ENCODE data around the gene PAIP1. TPM values are rescaled to one million over a fixed set of nuclear protein-coding genes. Genes with fewer than 3 reads are reported as not detected.
"Not testable (repeated sequence)": the region's sequence is repeated elsewhere in the genome, so short reads cannot be mapped to it uniquely, and the experiment has no call there.

Gene PAIP1
- total RNA-seq, 1 donor from 2014 or later, result 213 TPM

DNA sequence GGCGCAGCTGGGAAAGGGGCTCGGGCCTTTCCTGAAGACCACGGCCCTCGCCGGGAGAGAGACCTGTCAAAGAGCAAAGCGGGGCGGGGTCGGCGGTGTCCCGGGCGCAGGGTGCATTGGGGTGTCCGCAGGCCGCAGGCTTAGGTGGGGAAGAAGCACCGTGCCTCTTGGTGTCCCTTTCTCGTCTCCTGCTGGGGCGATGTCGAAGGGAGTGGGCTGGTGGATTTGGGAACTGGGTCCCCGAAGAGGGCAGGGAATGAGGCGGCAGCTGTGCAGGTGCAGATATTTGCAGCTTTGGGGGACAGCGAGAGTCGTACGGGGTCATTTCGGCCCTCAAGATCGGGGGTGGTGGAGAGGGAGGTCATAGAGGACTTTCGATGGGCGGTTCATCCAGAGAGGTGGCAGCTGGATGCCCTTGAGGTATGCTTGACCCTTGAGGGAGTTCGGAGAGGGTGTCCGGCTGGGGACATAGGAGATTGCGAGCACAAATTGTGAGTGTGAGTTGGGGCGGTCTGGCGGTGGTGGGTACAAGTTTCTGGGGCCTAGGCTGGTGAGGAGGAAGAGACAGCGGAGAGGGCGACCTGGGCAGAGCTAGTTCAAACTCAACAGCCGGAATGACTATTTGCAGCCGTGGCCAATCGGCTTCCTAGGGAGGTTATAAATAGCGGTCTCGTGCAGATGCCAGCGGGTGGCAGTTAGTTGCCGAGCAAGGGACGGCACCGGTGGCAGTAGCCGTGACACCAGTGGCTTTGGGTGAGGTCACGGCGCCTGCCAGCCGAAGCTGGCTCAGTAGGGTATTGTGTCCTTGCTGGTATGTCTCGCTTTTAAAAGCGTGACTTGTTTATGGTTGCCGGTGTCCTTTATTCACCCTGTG is 46.7 kb upstream of the PAIP1 start:
- H3K27ac Mint-ChIP-seq, result peak overlapping the region; percentile 43
- Histone ChIP-seq H3K4me1 (peaks cover 9% of the 10 kb centered on the region), H3K4me2 (peak overlapping the region; percentile 87), H3K4me3 (peak overlapping the region; percentile 60), H3K27ac (no peak overlapping the region), H3K27me3 (peaks cover 14% of the 10 kb centered on the region), H3K79me2 (ENCODE audit: low read depth) (peaks cover 7% of the 10 kb centered on the region), H4K20me1 (ENCODE audit: low read depth) (no peaks in the 10 kb centered on the region), H2AFZ (replicated peaks) (peak overlapping the region; percentile 96), H3K9ac (no peak overlapping the region), H3K36me3 (no peaks in the 10 kb centered on the region), H3K9me3 (ENCODE audit: low read depth) (no peaks in the 10 kb centered on the region), H3F3A (ENCODE audit: low read depth) (peaks cover 3% of the 10 kb centered on the region)
- peaks cover 4% of the 10 kb centered on the region for H3K9me3 Mint-ChIP-seq
- peak overlapping the region; percentile 90 for H3K4me3 Mint-ChIP-seq
- peak; percentile 35 for DNase-seq (ENCODE audit: low spot score)
- peaks cover 4% of the 10 kb centered on the region for H3K27me3 Mint-ChIP-seq (ENCODE audit: insufficient read depth, low read depth)
- peaks cover 34% of the 10 kb centered on the region for H3K4me1 Mint-ChIP-seq
- peaks cover 17% of the 10 kb centered on the region for H3K36me3 Mint-ChIP-seq
- TF ChIP-seq, protein P1, sequence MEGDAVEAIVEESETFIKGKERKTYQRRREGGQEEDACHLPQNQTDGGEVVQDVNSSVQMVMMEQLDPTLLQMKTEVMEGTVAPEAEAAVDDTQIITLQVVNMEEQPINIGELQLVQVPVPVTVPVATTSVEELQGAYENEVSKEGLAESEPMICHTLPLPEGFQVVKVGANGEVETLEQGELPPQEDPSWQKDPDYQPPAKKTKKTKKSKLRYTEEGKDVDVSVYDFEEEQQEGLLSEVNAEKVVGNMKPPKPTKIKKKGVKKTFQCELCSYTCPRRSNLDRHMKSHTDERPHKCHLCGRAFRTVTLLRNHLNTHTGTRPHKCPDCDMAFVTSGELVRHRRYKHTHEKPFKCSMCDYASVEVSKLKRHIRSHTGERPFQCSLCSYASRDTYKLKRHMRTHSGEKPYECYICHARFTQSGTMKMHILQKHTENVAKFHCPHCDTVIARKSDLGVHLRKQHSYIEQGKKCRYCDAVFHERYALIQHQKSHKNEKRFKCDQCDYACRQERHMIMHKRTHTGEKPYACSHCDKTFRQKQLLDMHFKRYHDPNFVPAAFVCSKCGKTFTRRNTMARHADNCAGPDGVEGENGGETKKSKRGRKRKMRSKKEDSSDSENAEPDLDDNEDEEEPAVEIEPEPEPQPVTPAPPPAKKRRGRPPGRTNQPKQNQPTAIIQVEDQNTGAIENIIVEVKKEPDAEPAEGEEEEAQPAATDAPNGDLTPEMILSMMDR (IDR thresholded peaks at IDR 0.05), result no peak
- TF ChIP-seq EZH2phosphoT487 (IDR thresholded peaks at IDR 0.05) (no peak), EZH2 (IDR thresholded peaks at IDR 0.05) (no peak)

DNA sequence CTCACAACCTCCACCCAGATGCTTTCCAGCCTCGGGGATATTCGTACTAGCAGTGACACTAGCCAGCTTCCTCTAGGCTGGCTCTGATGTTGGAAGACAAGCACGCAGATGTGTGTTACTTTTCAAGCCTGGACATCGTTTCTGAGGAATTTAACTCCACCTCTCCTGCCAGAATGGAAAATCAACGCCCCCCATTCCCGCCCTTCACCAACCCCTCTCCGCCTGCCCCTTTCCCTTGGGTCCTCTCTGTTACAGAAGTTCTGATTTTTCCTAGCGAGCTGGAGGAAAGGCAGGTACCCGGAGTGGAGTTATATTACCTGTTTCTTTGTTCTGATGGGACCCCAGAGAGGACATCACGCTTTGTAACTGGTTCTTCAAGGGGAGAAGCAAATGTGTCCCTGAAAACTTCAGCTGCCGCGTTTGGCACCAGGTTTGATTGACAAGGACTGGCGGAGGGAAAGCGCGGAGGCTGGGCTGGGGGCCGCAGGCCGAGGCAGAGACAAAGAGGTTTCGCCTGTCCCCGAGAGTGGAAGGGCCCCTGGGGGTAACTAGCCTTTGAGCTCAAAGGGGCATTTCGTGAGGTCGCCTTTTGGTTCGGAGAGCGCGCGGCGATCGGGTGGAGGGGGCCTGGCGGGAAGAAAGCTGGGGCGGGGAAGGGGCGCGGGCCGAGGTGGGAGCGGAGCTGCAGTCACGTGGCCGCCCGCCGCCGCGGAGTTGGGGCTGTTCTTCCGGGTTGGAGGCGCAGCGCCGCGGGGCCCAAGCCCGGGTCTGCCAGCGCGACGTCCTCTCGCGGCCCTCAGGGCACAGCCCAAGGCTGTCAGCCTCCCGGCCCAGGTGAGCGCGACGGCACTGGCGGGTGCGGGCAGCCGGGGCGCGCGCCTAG is 45.8 kb upstream of the PAIP1 start, which contains the start of gene NNT:
Gene NNT, plus strand, starts transcription at position 720 of the 883 bp plus-strand sequence. CDS start 6,016 bp downstream, outside the sequence.
- Mint-ChIP-seq H3K4me3 (peak within 1 kb of the TSS; percentile 90), H3K27ac (peak within 1 kb of the TSS; percentile 90), H3K4me1 (peaks cover 34% of the 10 kb centered on the region), H3K36me3 (peaks cover 21% of the 10 kb centered on the region), H3K27me3 (ENCODE audit: insufficient read depth, low read depth) (peaks cover 4% of the 10 kb centered on the region), H3K9me3 (peaks cover 4% of the 10 kb centered on the region)
- Histone ChIP-seq H3K27ac (no peak within 1 kb of the TSS), H3K9ac (peak within 1 kb of the TSS; percentile 40), H3K79me2 (ENCODE audit: low read depth) (peaks cover 7% of the 10 kb centered on the region), H2AFZ (replicated peaks) (peak within 1 kb of the TSS; percentile 96), H4K20me1 (ENCODE audit: low read depth) (no peaks in the 10 kb centered on the region), H3F3A (ENCODE audit: low read depth) (peaks cover 3% of the 10 kb centered on the region), H3K4me3 (peak within 1 kb of the TSS; percentile 60), H3K27me3 (peaks cover 14% of the 10 kb centered on the region), H3K36me3 (no peaks in the 10 kb centered on the region), H3K4me2 (peak within 1 kb of the TSS; percentile 87), H3K4me1 (peaks cover 9% of the 10 kb centered on the region), H3K9me3 (ENCODE audit: low read depth) (no peaks in the 10 kb centered on the region)
- peak; percentile 79 for DNase-seq (ENCODE audit: low spot score)
- TF ChIP-seq EZH2 (IDR thresholded peaks at IDR 0.05), result peak; percentile 37
- TF ChIP-seq EZH2phosphoT487 (IDR thresholded peaks at IDR 0.05), result no peak
- TF ChIP-seq, protein P1 (IDR thresholded peaks at IDR 0.05), result no peak

DNA sequence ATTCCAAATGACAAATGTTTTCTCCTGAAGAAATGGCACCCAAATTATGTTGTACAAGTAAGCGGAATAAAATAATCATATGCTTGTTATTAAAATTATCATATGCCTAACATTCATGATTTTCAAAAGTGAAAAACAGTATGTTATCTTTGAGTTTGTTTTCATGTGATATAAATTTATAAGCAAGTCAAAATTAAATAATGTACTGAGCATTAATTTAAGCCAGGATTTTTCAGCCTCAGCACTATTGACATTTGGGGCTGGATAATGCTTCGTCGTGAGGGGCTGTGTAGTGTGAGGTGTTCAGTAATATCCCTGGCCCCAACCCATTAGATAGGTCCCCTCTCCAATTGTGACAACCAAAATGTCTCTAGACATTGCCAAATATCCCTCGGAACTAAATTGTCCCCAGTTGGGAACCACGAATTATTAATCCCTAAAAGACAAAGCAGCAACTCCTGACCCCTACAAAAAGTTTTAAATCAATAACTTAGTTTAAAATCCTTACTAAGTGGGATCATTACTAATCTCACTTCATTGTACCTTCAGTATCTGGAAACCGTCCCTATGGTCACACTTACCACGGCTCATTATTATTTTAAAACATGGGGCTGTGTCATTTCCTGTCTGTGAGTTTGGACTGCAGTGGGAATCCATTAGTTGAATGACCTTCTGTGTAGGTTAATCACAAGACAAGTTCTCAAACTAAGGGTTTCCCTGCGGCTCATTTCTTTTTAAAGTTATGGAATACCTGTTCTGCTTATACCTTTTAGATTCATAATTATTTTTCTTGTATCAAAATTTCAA is 44.8 kb upstream of the PAIP1 start:
- no peaks in the 10 kb centered on the region for H4K20me1 ChIP-seq (ENCODE audit: low read depth)
- H3K4me3 ChIP-seq, result peak overlapping the region; percentile 60
- TF ChIP-seq, protein P1 (IDR thresholded peaks at IDR 0.05), result no peak
- no peak for TF ChIP-seq EZH2 (IDR thresholded peaks at IDR 0.05)
- TF ChIP-seq EZH2phosphoT487 (IDR thresholded peaks at IDR 0.05), result no peak
- peaks cover 7% of the 10 kb centered on the region for H3K79me2 ChIP-seq (ENCODE audit: low read depth)
- peak overlapping the region; percentile 96 for H2AFZ ChIP-seq (replicated peaks)
- Mint-ChIP-seq H3K27me3 (ENCODE audit: insufficient read depth, low read depth) (peaks cover 4% of the 10 kb centered on the region), H3K27ac (no peak overlapping the region), H3K9me3 (no peaks in the 10 kb centered on the region), H3K36me3 (peaks cover 16% of the 10 kb centered on the region), H3K4me3 (peak overlapping the region; percentile 90), H3K4me1 (peaks cover 34% of the 10 kb centered on the region)
- peaks cover 9% of the 10 kb centered on the region for H3K4me1 ChIP-seq
- H3K27ac ChIP-seq, result no peak overlapping the region
- peaks cover 3% of the 10 kb centered on the region for H3F3A ChIP-seq (ENCODE audit: low read depth)
- no peaks in the 10 kb centered on the region for H3K9me3 ChIP-seq (ENCODE audit: low read depth)
- no peaks in the 10 kb centered on the region for H3K36me3 ChIP-seq
- peak overlapping the region; percentile 87 for H3K4me2 ChIP-seq
- H3K27me3 ChIP-seq, result peaks cover 14% of the 10 kb centered on the region
- no peak overlapping the region for H3K9ac ChIP-seq
- DNase-seq (ENCODE audit: low spot score), result no peak

DNA sequence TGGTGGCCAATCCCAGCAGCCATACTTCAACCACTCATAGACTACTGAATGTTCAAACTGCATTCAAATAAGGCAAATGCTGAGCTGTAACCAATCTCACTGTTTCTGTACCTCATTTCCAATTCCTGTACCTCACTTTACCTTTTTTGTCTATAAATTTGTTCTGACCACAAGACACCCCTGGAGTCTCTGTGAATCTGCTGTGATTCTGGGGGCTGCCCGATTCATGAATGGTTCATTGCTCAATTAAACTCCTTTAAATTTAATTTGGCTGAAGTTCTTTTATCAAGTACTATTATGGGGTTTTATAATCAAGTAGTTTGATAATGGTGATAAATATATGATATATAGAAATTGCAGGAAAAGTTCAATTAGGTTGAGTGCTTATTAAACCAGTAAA is 42.0 kb upstream of the PAIP1 start:
- peaks cover 31% of the 10 kb centered on the region for H3K4me1 Mint-ChIP-seq
- H3K79me2 ChIP-seq (ENCODE audit: low read depth); H3K27ac ChIP-seq; H3K27me3 ChIP-seq; H3K4me1 ChIP-seq; H3K9me3 ChIP-seq (ENCODE audit: low read depth); H3K9ac ChIP-seq; H3K27ac Mint-ChIP-seq; H2AFZ ChIP-seq (replicated peaks); H3K27me3 Mint-ChIP-seq (ENCODE audit: insufficient read depth, low read depth); H3K9me3 Mint-ChIP-seq; H3F3A ChIP-seq (ENCODE audit: low read depth); H3K36me3 Mint-ChIP-seq; DNase-seq (ENCODE audit: low spot score); H3K36me3 ChIP-seq; H3K4me3 Mint-ChIP-seq; H4K20me1 ChIP-seq (ENCODE audit: low read depth); H3K4me3 ChIP-seq; H3K4me2 ChIP-seq: not testable (repeated sequence)
